WTC11 (cell line): ENCODE measurements around the gene PTCH1. TPM values are rescaled to one million over a fixed set of nuclear protein-coding genes. Genes with fewer than 3 reads are reported as not detected.

ENCODE experiments used
- ATAC-seq: fragments of 200-7000 bp; cut with Tn5 transposase; 2 replicates; pipeline ENCODE4 v1.10.0; 2021; ENCODE audit warnings: mild to moderate bottlenecking, moderate library complexity
- CTCF ChIA-PET: fragments of 300-600 bp; sonication (Branson Sonifier 250); formaldehyde crosslinking; loops from one replicate; lab custom pipeline; 2021; ENCODE audit warnings: antibody characterized with exemption; lab: Charles Lee
- POLR2A ChIA-PET: fragments of 350-600 bp; sonication (Branson Sonifier 250); formaldehyde crosslinking; loops from one replicate; lab custom pipeline; 2021; ENCODE audit warnings: antibody characterized with exemption; lab: Charles Lee
- DNase-seq: peaks from one replicate; pipeline ENCODE4 v3.0.0; 2021; ENCODE audit warnings: low spot score
- H3K27ac Mint-ChIP-seq: 2 replicates; pipeline ENCODE4 v1.8.0; 2021; ENCODE audit warnings: mixed read lengths
- H3K27me3 Mint-ChIP-seq: 2 replicates; pipeline ENCODE4 v1.8.0; 2021; ENCODE audit warnings: low read depth, mild to moderate bottlenecking, moderate library complexity, mixed read lengths
- H3K36me3 Mint-ChIP-seq: 2 replicates; pipeline ENCODE4 v1.8.0; 2021; ENCODE audit warnings: mixed read lengths
- H3K4me1 Mint-ChIP-seq: 2 replicates; pipeline ENCODE4 v1.8.0; 2022; ENCODE audit warnings: mixed read lengths
- H3K4me3 Mint-ChIP-seq: 2 replicates; pipeline ENCODE4 v1.8.0; 2021; ENCODE audit warnings: mild to moderate bottlenecking, moderate library complexity, mixed read lengths
- H3K9me3 Mint-ChIP-seq: 2 replicates; pipeline ENCODE4 v1.8.0; 2021; ENCODE audit warnings: mixed read lengths
- AFF4 ChIP-seq: sonication (generic); formaldehyde crosslinking; IDR thresholded peaks from 2 replicates; pipeline ENCODE4 v1.8.1; 2023; ENCODE audit warnings: mild to moderate bottlenecking, missing genetic modification reagents, borderline replicate concordance
- ARID4B ChIP-seq: sonication (generic); formaldehyde crosslinking; IDR thresholded peaks from 2 replicates; pipeline ENCODE4 v1.8.0; 2023; ENCODE audit warnings: missing genetic modification reagents, mild to moderate bottlenecking, borderline replicate concordance
- CBFB ChIP-seq: sonication (generic); formaldehyde crosslinking; IDR thresholded peaks from 2 replicates; pipeline ENCODE4 v1.8.1; 2022; ENCODE audit warnings: mild to moderate bottlenecking, low read depth, missing genetic modification reagents
- CTCF ChIP-seq: fragments of 200-600 bp; IDR thresholded peaks from 2 replicates; pipeline ENCODE4 v1.8.0; 2022; ENCODE audit warnings: antibody characterized with exemption
- GRHL2 ChIP-seq: fragments of 250-450 bp; sonication (Bioruptor Pico); IDR thresholded peaks from 2 replicates; pipeline ENCODE4 v1.8.0; 2022; ENCODE audit warnings: mild to moderate bottlenecking, moderate library complexity; ENCODE audit not compliant: insufficient replicate concordance, severe bottlenecking
- HMGXB4 ChIP-seq: sonication (generic); formaldehyde crosslinking; IDR thresholded peaks from 2 replicates; pipeline ENCODE4 v1.8.1; 2023; ENCODE audit warnings: mild to moderate bottlenecking, moderate library complexity, missing genetic modification reagents
- IRF2 ChIP-seq: sonication (generic); formaldehyde crosslinking; IDR thresholded peaks from 2 replicates; pipeline ENCODE4 v1.8.0; 2022; ENCODE audit warnings: low read depth, missing genetic modification reagents, borderline replicate concordance
- MXD4 ChIP-seq: fragments of 250-450 bp; sonication (Bioruptor Pico); IDR thresholded peaks from 2 replicates; pipeline ENCODE4 v1.8.0; 2021; ENCODE audit warnings: mild to moderate bottlenecking, moderate library complexity, borderline replicate concordance
- NFE2L1 ChIP-seq: sonication (generic); formaldehyde crosslinking; IDR thresholded peaks from 2 replicates; pipeline ENCODE4 v1.8.1; 2023; ENCODE audit warnings: missing genetic modification reagents
- STAT6 ChIP-seq: sonication (generic); formaldehyde crosslinking; conservative IDR thresholded peaks from 2 replicates; pipeline ENCODE4 v1.8.1; 2023; ENCODE audit warnings: mild to moderate bottlenecking, low read depth, missing genetic modification reagents, moderate library complexity
- TEAD4 ChIP-seq: sonication (generic); formaldehyde crosslinking; IDR thresholded peaks from 2 replicates; pipeline ENCODE4 v1.8.0; 2022; ENCODE audit warnings: mild to moderate bottlenecking, missing genetic modification reagents
- ZNF416 ChIP-seq: fragments of 250-450 bp; sonication (Bioruptor Pico); IDR thresholded peaks from 2 replicates; pipeline ENCODE4 v1.9.0; 2021; ENCODE audit warnings: mild to moderate bottlenecking, inconsistent platforms
- ZNF423 ChIP-seq: fragments of 250-450 bp; sonication (Bioruptor Pico); IDR thresholded peaks from 2 replicates; pipeline ENCODE4 v2.1.2; 2022; ENCODE audit warnings: mild to moderate bottlenecking, moderate library complexity
- ZNF512 ChIP-seq: sonication (generic); formaldehyde crosslinking; IDR thresholded peaks from 2 replicates; pipeline ENCODE4 v1.8.1; 2022; ENCODE audit warnings: missing genetic modification reagents, borderline replicate concordance
- total RNA-seq: library from RNA; stranded (reverse); gene quantifications from 3 replicates; pipeline ENCODE4 v1.2.3, GENCODE V29; 2021

Gene PTCH1
- total RNA-seq, 1 experiment from 2014 or later: 38.0 TPM

- no peak for DNase-seq
- H3K27ac Mint-ChIP-seq: no peak overlapping the region
- H3K36me3 Mint-ChIP-seq: peaks cover 43% of the 10 kb centered on the region
- no peak for ATAC-seq
- peaks cover 39% of the 10 kb centered on the region for H3K4me1 Mint-ChIP-seq
- CTCF ChIA-PET: no interaction called here
- no peak overlapping the region for H3K4me3 Mint-ChIP-seq
- TF ChIP-seq ARID4B (CRISPR knock-in tag) (no peak), HMGXB4 (CRISPR knock-in tag) (no peak), STAT6 (CRISPR knock-in tag) (no peak), TEAD4 (CRISPR knock-in tag) (no peak), ZNF416 (no peak), ZNF512 (CRISPR knock-in tag) (no peak), MXD4 (CRISPR knock-in tag) (no peak), AFF4 (no peak), CBFB (CRISPR knock-in tag) (no peak), CTCF (no peak), NFE2L1 (CRISPR knock-in tag) (no peak), ZNF423 (CRISPR knock-in tag) (no peak), IRF2 (CRISPR knock-in tag) (no peak), GRHL2 (no peak)
- POLR2A ChIA-PET: no interaction called here
- H3K9me3 Mint-ChIP-seq: no peaks in the 10 kb centered on the region
- H3K27me3 Mint-ChIP-seq: no peaks in the 10 kb centered on the region
These were observed 70.5 kb downstream of the PTCH1 start for GRCh38 chr9:95446259-95446658.
